Activated CD8-positive, alpha-beta T cell treated with anti-CD3 and anti-CD28 coated beads for 36 hours (primary cell): Measurements from ENCODE around the gene ACKR3. TPM values are rescaled to one million over a fixed set of nuclear protein-coding genes. Genes with fewer than 3 reads are reported as not detected.

ENCODE experiments used
- ATAC-seq: fragments of 200-7000 bp; cut with Tn5 transposase; one replicate; pipeline ENCODE4 v1.10.0; 2021; ENCODE audit warnings: mild to moderate bottlenecking, moderate library complexity
- CTCF ChIA-PET: fragments of 350-600 bp; sonication (Branson Sonifier 250); formaldehyde crosslinking; loops from one replicate; lab custom pipeline; 2021; ENCODE audit warnings: antibody characterized with exemption; lab: Charles Lee
- POLR2A ChIA-PET: fragments of 350-600 bp; sonication (Branson Sonifier 250); formaldehyde crosslinking; loops from one replicate; lab custom pipeline; 2021; ENCODE audit warnings: antibody characterized with exemption; lab: Charles Lee
- DNase-seq: peaks from one replicate; pipeline ENCODE4 v3.0.0-alpha.2; 2020
- H3K27ac Mint-ChIP-seq: one replicate; pipeline ENCODE4 v1.8.0; 2021; ENCODE audit warnings: mild to moderate bottlenecking, mixed read lengths
- H3K27me3 Mint-ChIP-seq: one replicate; pipeline ENCODE4 v1.8.0; 2021; ENCODE audit warnings: mixed read lengths
- H3K36me3 Mint-ChIP-seq: one replicate; pipeline ENCODE4 v1.8.0; 2021; ENCODE audit warnings: low read depth, mixed read lengths
- H3K4me1 Mint-ChIP-seq: one replicate; pipeline ENCODE4 v1.8.0; 2021; ENCODE audit warnings: low read depth, mixed read lengths
- H3K4me3 Mint-ChIP-seq: one replicate; pipeline ENCODE4 v1.8.0; 2021; ENCODE audit warnings: mild to moderate bottlenecking, moderate library complexity, mixed read lengths
- H3K9me3 Mint-ChIP-seq: one replicate; pipeline ENCODE4 v1.8.0; 2021; ENCODE audit warnings: mixed read lengths
- intact Hi-C: fragments of 100-400 bp; cut with micrococcal nuclease; formaldehyde crosslinking; loops from one replicate; pipeline ENCODE4 v1.10.0; 2022
- total RNA-seq, 2 experiments: library from RNA; stranded (reverse); gene quantifications; one replicate each; pipeline ENCODE4 v1.2.3, GENCODE V29; 2021
- TF ChIP-seq, protein P1 (sequence below): fragments of 200-600 bp; IDR thresholded peaks from one replicate; pipeline ENCODE4 v1.8.0; 2022; ENCODE audit warnings: antibody characterized with exemption, mild to moderate bottlenecking

ACKR3 gene
- total RNA-seq, 2 experiments from 2014 or later, result 2.4 to 3.4 TPM

DNA sequence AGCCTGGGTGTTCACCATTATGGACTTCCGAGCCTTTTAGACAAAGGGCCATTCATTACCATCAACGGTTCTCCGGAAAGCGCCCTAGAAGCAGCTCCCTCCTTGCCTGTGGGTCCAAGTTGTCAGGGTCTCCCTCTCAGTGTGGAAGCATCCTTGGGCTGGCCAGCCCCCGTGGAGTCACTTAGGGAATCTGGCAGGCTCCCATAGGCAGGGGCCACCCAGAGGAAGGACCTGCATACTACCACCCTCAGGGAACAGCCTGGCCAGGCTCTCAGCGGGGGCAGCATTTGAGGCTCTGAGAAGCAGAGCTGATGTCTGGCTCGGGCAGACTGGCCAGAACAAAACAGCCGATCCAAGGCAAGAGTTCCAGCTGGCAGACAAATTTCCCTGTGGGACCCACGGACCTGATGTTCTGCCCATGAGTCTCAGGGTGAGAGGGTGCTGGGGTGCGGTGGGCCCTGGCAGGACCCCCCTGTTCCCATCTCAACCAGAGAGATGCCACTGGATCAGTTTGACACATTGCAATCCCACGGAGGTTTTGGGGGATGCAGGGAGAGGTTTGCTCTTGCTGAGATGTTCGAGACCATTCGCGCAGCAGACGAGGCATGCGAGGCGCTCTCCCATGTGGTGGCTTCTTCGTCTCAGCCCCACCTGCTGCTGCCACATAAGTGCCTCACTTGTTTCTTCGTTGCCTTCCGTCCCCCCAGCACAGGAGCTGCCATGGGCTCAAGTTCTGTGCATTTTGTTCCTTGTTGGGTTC, 56.9 kb downstream of the ACKR3 start:
- H3K27me3 Mint-ChIP-seq, result no peaks in the 10 kb centered on the region
- no peaks in the 10 kb centered on the region for H3K36me3 Mint-ChIP-seq
- CTCF ChIA-PET, result no interaction called here
- TF ChIP-seq, protein P1, sequence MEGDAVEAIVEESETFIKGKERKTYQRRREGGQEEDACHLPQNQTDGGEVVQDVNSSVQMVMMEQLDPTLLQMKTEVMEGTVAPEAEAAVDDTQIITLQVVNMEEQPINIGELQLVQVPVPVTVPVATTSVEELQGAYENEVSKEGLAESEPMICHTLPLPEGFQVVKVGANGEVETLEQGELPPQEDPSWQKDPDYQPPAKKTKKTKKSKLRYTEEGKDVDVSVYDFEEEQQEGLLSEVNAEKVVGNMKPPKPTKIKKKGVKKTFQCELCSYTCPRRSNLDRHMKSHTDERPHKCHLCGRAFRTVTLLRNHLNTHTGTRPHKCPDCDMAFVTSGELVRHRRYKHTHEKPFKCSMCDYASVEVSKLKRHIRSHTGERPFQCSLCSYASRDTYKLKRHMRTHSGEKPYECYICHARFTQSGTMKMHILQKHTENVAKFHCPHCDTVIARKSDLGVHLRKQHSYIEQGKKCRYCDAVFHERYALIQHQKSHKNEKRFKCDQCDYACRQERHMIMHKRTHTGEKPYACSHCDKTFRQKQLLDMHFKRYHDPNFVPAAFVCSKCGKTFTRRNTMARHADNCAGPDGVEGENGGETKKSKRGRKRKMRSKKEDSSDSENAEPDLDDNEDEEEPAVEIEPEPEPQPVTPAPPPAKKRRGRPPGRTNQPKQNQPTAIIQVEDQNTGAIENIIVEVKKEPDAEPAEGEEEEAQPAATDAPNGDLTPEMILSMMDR, result no peak
- DNase-seq (no peak), ATAC-seq (no peak)
- no peaks in the 10 kb centered on the region for H3K4me1 Mint-ChIP-seq
- H3K4me3 Mint-ChIP-seq, result no peak overlapping the region
- no peaks in the 10 kb centered on the region for H3K9me3 Mint-ChIP-seq
- POLR2A ChIA-PET, result no interaction called here
- intact Hi-C loops, result no loop called here
- no peak overlapping the region for H3K27ac Mint-ChIP-seq

DNA sequence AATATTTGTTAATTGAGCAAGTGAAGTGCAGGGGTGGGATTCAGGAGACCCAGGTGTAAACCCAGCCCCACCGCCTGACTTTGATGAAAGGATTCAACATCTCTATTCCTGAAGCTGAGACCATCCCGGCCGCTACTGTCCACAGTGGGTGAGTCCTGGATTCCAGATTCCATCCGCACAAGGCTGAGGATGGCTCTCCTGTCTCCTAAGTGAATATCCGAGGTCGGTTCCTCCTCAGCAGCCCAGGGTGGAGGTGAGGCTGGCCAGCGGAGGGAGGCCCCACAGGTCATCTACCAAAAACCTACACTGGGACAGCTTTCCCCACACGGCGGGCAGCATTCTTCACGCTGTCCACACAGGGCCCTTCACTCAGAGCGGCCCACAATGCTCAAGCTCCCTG, 57.6 kb downstream of the ACKR3 start:
- Mint-ChIP-seq H3K4me3 (no peak overlapping the region), H3K27ac (no peak overlapping the region), H3K36me3 (no peaks in the 10 kb centered on the region), H3K9me3 (no peaks in the 10 kb centered on the region), H3K27me3 (no peaks in the 10 kb centered on the region), H3K4me1 (no peaks in the 10 kb centered on the region)
- CTCF ChIA-PET, result no interaction called here
- POLR2A ChIA-PET, result no interaction called here
- intact Hi-C loops, result no loop called here
- DNase-seq (no peak), ATAC-seq (no peak)
- TF ChIP-seq, protein P1, result no peak

DNA sequence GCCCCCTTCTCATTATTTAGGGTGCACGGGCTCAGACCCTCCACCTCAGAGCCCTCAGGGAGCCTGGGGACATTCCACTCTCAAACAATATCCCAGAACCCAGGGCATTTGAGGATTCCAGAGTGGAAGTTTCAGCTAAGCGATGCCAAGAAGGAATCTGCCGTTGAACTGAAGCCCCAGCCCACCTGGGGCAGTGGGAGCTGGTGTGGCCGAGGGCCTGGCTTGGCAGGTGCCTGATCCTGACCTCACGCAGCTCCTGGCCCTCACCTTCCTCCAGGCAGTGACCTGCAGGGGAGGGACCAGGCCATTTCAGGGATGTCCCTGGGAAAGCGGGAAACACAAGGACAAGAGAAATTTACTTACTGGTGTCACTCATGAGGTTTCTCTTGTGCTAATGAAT, 58.2 kb downstream of the ACKR3 start:
- CTCF ChIA-PET, result no interaction called here
- POLR2A ChIA-PET, result no interaction called here
- no peak overlapping the region for H3K27ac Mint-ChIP-seq
- no peaks in the 10 kb centered on the region for H3K36me3 Mint-ChIP-seq
- TF ChIP-seq, protein P1, result no peak
- no peak overlapping the region for H3K4me3 Mint-ChIP-seq
- H3K4me1 Mint-ChIP-seq, result no peaks in the 10 kb centered on the region
- no peaks in the 10 kb centered on the region for H3K9me3 Mint-ChIP-seq
- intact Hi-C loops, result no loop called here
- DNase-seq (no peak), ATAC-seq (no peak)
- H3K27me3 Mint-ChIP-seq, result peaks cover 2% of the 10 kb centered on the region

DNA sequence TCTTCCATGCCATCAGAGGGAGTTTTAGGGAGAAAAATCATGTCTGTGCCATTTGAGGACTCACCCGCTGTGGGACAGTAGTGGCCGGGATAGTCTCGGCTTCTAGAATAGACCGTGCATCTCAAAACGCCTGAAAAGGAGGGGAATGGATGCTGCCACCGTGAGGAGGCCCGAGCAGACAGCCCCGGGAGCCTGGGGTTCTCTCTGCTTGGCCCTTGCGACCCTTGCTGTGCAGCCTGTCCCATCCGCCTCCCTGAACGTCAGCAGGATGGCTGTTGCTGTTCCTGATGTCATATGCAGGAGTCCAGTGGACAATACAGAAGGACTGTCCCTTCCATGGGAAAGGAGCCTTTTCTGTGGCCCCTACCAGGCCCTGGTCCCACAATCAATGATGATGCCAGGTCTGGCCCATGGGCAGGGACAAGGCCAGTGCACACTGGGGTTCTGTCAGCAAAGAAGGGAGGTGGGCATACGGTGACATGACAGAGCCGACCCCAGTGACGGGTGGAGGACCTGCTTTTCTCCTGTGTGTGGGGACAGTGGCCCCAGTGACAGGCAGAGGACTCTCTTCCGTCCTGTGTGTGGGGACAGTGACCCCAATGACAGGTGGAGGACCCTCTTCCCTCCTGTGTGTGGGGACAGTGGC, 58.8 kb downstream of the ACKR3 start:
- Mint-ChIP-seq H3K27ac (no peak overlapping the region), H3K9me3 (no peaks in the 10 kb centered on the region), H3K36me3 (no peaks in the 10 kb centered on the region), H3K27me3 (peaks cover 2% of the 10 kb centered on the region), H3K4me1 (no peaks in the 10 kb centered on the region), H3K4me3 (no peak overlapping the region)
- POLR2A ChIA-PET, result no interaction called here
- intact Hi-C loops, result no loop called here
- TF ChIP-seq, protein P1, result no peak
- DNase-seq (no peak), ATAC-seq (no peak)
- CTCF ChIA-PET, result no interaction called here

DNA sequence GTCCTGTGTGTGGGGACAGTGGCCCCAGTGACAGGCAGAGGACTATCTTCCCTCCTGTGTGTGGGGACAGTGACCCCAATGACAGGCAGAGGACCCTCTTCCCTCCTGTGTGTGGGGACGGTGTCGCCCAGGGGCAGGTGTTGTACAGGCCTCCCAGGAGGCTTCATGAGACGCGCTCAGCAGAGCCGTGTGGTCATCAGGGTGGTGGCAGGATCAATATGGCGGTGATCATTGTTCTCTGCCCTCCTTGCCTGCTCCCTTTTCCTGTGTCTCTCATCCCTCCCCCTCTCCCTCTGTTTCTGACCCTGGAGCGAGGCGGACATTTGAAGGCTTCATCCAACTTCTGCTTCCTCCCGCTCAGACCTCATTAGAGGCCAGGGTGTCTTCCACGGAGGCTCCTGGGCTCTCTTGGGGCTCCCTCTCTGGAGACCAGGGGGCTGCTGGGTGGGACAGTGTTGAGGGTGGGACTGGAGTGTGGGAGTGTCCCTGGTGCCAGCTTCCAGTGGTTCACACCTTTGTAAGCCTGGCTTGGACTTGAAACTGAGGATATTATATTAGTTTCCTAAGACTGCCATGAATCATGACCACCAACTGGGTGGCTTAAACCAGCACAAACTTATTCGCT, 59.5 kb downstream of the ACKR3 start:
- DNase-seq (no peak), ATAC-seq (no peak)
- TF ChIP-seq, protein P1, result no peak
- intact Hi-C loops, result no loop called here
- H3K9me3 Mint-ChIP-seq, result no peaks in the 10 kb centered on the region
- ChIA-PET CTCF (no interaction called here), POLR2A (no interaction called here)
- no peaks in the 10 kb centered on the region for H3K36me3 Mint-ChIP-seq
- H3K4me3 Mint-ChIP-seq, result no peak overlapping the region
- no peak overlapping the region for H3K27ac Mint-ChIP-seq
- H3K27me3 Mint-ChIP-seq, result peaks cover 2% of the 10 kb centered on the region
- no peaks in the 10 kb centered on the region for H3K4me1 Mint-ChIP-seq
